ENCODE measurements around the gene EIF3D. TPM values are rescaled to one million over a fixed set of nuclear protein-coding genes. Genes with fewer than 3 reads are reported as not detected.

Gene EIF3D
- total and polyA plus RNA-seq, 2 of the 8 experiments (the other 6 are each of a cell fraction or from before 2014, with no cell fraction given) = 195 to 408 TPM

- TF ChIP-seq KDM4A (IDR thresholded peaks at IDR 0.05; ENCODE audit: low read depth, low read length, severe bottlenecking) (peak; percentile 85), BRCA1 (IDR thresholded peaks at IDR 0.05; ENCODE audit: low read depth, low read length) (no peak), POLR2A (IDR thresholded peaks at IDR 0.05; ENCODE audit: control extremely low read depth in 1 of 2, low read depth in 2 of 2, low read length in 2 of 2) (peak; percentile 81 to 91), SAP30 (IDR thresholded peaks at IDR 0.05; ENCODE audit: insufficient read depth, insufficient replicate concordance, low read length) (no peak), CTCF (IDR thresholded peaks at IDR 0.05; ENCODE audit: control extremely low read depth in 1 of 3, insufficient read depth in 1 of 3, low read depth in 1 of 3, low read length in 3 of 3) (no peak), CHD1 (IDR thresholded peaks at IDR 0.05; ENCODE audit: low read depth, low read length) (no peak), GTF2F1 (IDR thresholded peaks at IDR 0.05; ENCODE audit: borderline replicate concordance, low read depth, low read length) (peak; percentile 68; the same call in 1 of the 2 replicates), MAFK (IDR thresholded peaks at IDR 0.05; ENCODE audit: low read depth, low read length) (no peak), NRF1 (IDR thresholded peaks at IDR 0.05; ENCODE audit: low read depth, low read length) (no peak), SIX5 (IDR thresholded peaks at IDR 0.05; ENCODE audit: low read depth, low read length) (no peak), ATF3 (IDR thresholded peaks at IDR 0.05; ENCODE audit: insufficient read depth, low read depth, low read length) (no peak), ASH2L (IDR thresholded peaks at IDR 0.05; ENCODE audit: low read length) (peak; percentile 89), RNF2 (IDR thresholded peaks at IDR 0.05; ENCODE audit: borderline replicate concordance, low read depth, low read length, missing control alignments, poor library complexity, severe bottlenecking) (no peak), JUN (IDR thresholded peaks at IDR 0.05; ENCODE audit: low read depth, low read length) (no peak), TCF12 (IDR thresholded peaks at IDR 0.05; ENCODE audit: low read depth, low read length) (no peak), EP300 (IDR thresholded peaks at IDR 0.05; ENCODE audit: borderline replicate concordance in 1 of 2, low read depth in 2 of 2, low read length in 2 of 2) (no peak), TAF1 (IDR thresholded peaks at IDR 0.05; ENCODE audit: low read depth, low read length) (peak; percentile 96), SP1 (IDR thresholded peaks at IDR 0.05; ENCODE audit: low read depth, low read length) (no peak), ATF2 (IDR thresholded peaks at IDR 0.05; ENCODE audit: low read length) (peak; percentile 72; the same call in 1 of the 2 replicates)
These were observed 47.4 kb downstream of the EIF3D start, which contains the start of gene TXN2 (continued) for GRCh38 chr22:36481393-36482168.
